HG03045 (cell line): ENCODE measurements around the gene PLXDC2.

ENCODE experiments used
- ATAC-seq: cut with Tn5 transposase; IDR thresholded peaks from one replicate; pipeline ENCODE4 v1.9.1; 2021; ENCODE audit warnings: mild to moderate bottlenecking, moderate library complexity; ENCODE audit not compliant: unreplicated experiment

Gene PLXDC2

GRCh38 chr10:19932806-19933371 is 116.7 kb downstream of the PLXDC2 start:
- ATAC-seq = no peak

GRCh38 chr10:19933772-19934171 is 117.5 kb downstream of the PLXDC2 start:
- ATAC-seq = no peak

GRCh38 chr10:19935176-19935575 is 118.9 kb downstream of the PLXDC2 start:
- ATAC-seq = no peak

- ATAC-seq = no peak
Observed at GRCh38 chr10:19936289-19936688, 120.1 kb downstream of the PLXDC2 start.

- no peak for ATAC-seq
Observed at GRCh38 chr10:19937989-19938388, 121.8 kb downstream of the PLXDC2 start.

- ATAC-seq = no peak
Observed at GRCh38 chr10:19941206-19941880, 125.1 kb downstream of the PLXDC2 start.

GRCh38 chr10:19944911-19945663 is 128.9 kb downstream of the PLXDC2 start:
- ATAC-seq = no peak

- ATAC-seq = no peak
Observed at GRCh38 chr10:19946245-19946644, 130.0 kb downstream of the PLXDC2 start.

- no peak for ATAC-seq
Observed at GRCh38 chr10:19946791-19947190, 130.6 kb downstream of the PLXDC2 start.

GRCh38 chr10:19947215-19947614 is 131.0 kb downstream of the PLXDC2 start:
- ATAC-seq = no peak

GRCh38 chr10:19947656-19948055 is 131.4 kb downstream of the PLXDC2 start:
- ATAC-seq = no peak

- no peak for ATAC-seq
Observed at GRCh38 chr10:19952224-19953010, 136.2 kb downstream of the PLXDC2 start.

GRCh38 chr10:19954601-19955000 is 138.4 kb downstream of the PLXDC2 start:
- ATAC-seq = no peak

GRCh38 chr10:19956516-19957032 is 140.3 kb downstream of the PLXDC2 start:
- no peak for ATAC-seq

- peak; percentile 84 for ATAC-seq
Observed at GRCh38 chr10:19958787-19959186, 142.6 kb downstream of the PLXDC2 start.

- ATAC-seq = no peak
Observed at GRCh38 chr10:19961076-19962053, 145.1 kb downstream of the PLXDC2 start.

- ATAC-seq = no peak
Observed at GRCh38 chr10:19964625-19965024, 148.4 kb downstream of the PLXDC2 start.

GRCh38 chr10:19966751-19967150 is 150.5 kb downstream of the PLXDC2 start:
- ATAC-seq = no peak

- no peak for ATAC-seq
Observed at GRCh38 chr10:19967981-19968380, 151.7 kb downstream of the PLXDC2 start.

GRCh38 chr10:19968745-19969144 is 152.5 kb downstream of the PLXDC2 start:
- no peak for ATAC-seq
